SU-DHL-6 (cell line): Measurements from ENCODE around the gene POLRMT.

Experiments used
- H2AFZ ChIP-seq: fragments of 200-600 bp; sonication (generic); 2 replicates; pipeline ENCODE4 v1.6.1; 2014; ENCODE audit warnings: low read depth, mild to moderate bottlenecking, moderate library complexity, mixed read lengths, antibody characterized with exemption, low read length; ENCODE audit not compliant: severe bottlenecking
- H3F3A ChIP-seq: fragments of 200-600 bp; shearing (Covaris generic); 2 replicates; pipeline ENCODE4 v1.6.0; 2016; ENCODE audit warnings: antibody characterized with exemption, mild to moderate bottlenecking; ENCODE audit not compliant: insufficient read depth
- H3K27ac ChIP-seq: fragments of 200-600 bp; sonication (generic); 2 replicates; pipeline ENCODE4 v1.5.1; 2016; ENCODE audit warnings: low read depth, mild to moderate bottlenecking, low read length, moderate library complexity, mixed read lengths
- H3K27me3 ChIP-seq: fragments of 200-600 bp; sonication (generic), shearing (Covaris generic); 2 replicates; pipeline ENCODE4 v1.6.0; 2014; ENCODE audit warnings: mild to moderate bottlenecking, low read length
- H3K36me3 ChIP-seq: fragments of 200-600 bp; sonication (generic); 2 replicates; pipeline ENCODE4 v1.6.1; 2014; ENCODE audit warnings: mild to moderate bottlenecking, low read length, mixed read lengths
- H3K4me2 ChIP-seq: fragments of 300-600, 200-600 bp; shearing (Covaris generic), sonication (generic); 2 replicates; pipeline ENCODE4 v1.6.0; 2014; ENCODE audit warnings: low read length, low read depth, mild to moderate bottlenecking; ENCODE audit not compliant: poor library complexity, severe bottlenecking
- H3K4me3 ChIP-seq: fragments of 200-600 bp; sonication (generic); 2 replicates; pipeline ENCODE4 v1.5.1; 2014; ENCODE audit warnings: antibody characterized with exemption, low read length, mild to moderate bottlenecking, mixed read lengths; ENCODE audit not compliant: insufficient read depth, poor library complexity, severe bottlenecking
- H3K79me2 ChIP-seq: fragments of 200-600 bp; sonication (generic); 2 replicates; pipeline ENCODE4 v1.6.1; 2014; ENCODE audit warnings: mild to moderate bottlenecking, low read length, moderate library complexity; ENCODE audit not compliant: insufficient read depth
- H3K9ac ChIP-seq: fragments of 200-600 bp; sonication (generic); 2 replicates; pipeline ENCODE4 v1.7.0; 2014; ENCODE audit warnings: mild to moderate bottlenecking, low read length
- H3K9me2 ChIP-seq: fragments of 200-600 bp; sonication (generic); replicated peaks from 2 replicates; pipeline ENCODE4 v1.6.1; 2014; ENCODE audit warnings: low read length; ENCODE audit not compliant: insufficient read depth
- H3K9me3 ChIP-seq: fragments of 200-600 bp; sonication (generic); 2 replicates; pipeline ENCODE4 v1.6.1; 2014; ENCODE audit warnings: low read length, mixed read lengths; ENCODE audit not compliant: insufficient read depth
- H4K20me1 ChIP-seq: fragments of 200-600 bp; sonication (generic); 2 replicates; pipeline ENCODE4 v1.6.1; 2014; ENCODE audit warnings: low read depth, mild to moderate bottlenecking, antibody characterized with exemption, low read length, moderate library complexity, mixed read lengths
- CTCF ChIP-seq: fragments of 200-600 bp; sonication (generic); IDR thresholded peaks from one replicate; pipeline ENCODE4 v1.5.1; 2017; ENCODE audit warnings: antibody characterized with exemption, mild to moderate bottlenecking, low read length, moderate library complexity; ENCODE audit not compliant: insufficient read depth, poor library complexity, severe bottlenecking
- EZH2phosphoT487 ChIP-seq: fragments of 200-600 bp; sonication (generic), shearing (Covaris generic); conservative IDR thresholded peaks from 2 replicates; pipeline ENCODE4 v1.6.1; 2018; ENCODE audit warnings: mild to moderate bottlenecking, antibody characterized with exemption, low read length, moderate library complexity, mixed read lengths

The POLRMT gene

GRCh38 chr19:677601-678436 is 44.5 kb upstream of the POLRMT start:
- Histone ChIP-seq H3K36me3 (no peaks in the 10 kb centered on the region), H3K79me2 (no peaks in the 10 kb centered on the region), H3K4me3 (no peak overlapping the region), H3K9ac (no peak overlapping the region), H3F3A (0 out of 2 replicates have a peak, but pooled peaks cover 9% of the 10 kb centered on the region), H3K27me3 (no peaks in the 10 kb centered on the region), H3K27ac (no peak overlapping the region), H3K9me3 (no peaks in the 10 kb centered on the region), H3K9me2 (no peaks in the 10 kb centered on the region), H3K4me2 (no peak overlapping the region), H4K20me1 (no peaks in the 10 kb centered on the region), H2AFZ (no peak overlapping the region)
- TF ChIP-seq CTCF (no peak), EZH2phosphoT487 (no peak)

- no peaks in the 10 kb centered on the region for H3K36me3 ChIP-seq
- H3K9ac ChIP-seq = no peak overlapping the region
- no peaks in the 10 kb centered on the region for H3K27me3 ChIP-seq
- TF ChIP-seq EZH2phosphoT487 (no peak), CTCF (no peak)
- no peak overlapping the region for H3K4me3 ChIP-seq
- H4K20me1 ChIP-seq = no peaks in the 10 kb centered on the region
- H3K27ac ChIP-seq = no peak overlapping the region
- H3K9me3 ChIP-seq = no peaks in the 10 kb centered on the region
- 0 out of 2 replicates have a peak, but pooled peaks cover 9% of the 10 kb centered on the region for H3F3A ChIP-seq
- H2AFZ ChIP-seq = no peak overlapping the region
- no peaks in the 10 kb centered on the region for H3K9me2 ChIP-seq
- no peaks in the 10 kb centered on the region for H3K79me2 ChIP-seq
- no peak overlapping the region for H3K4me2 ChIP-seq
Measured at GRCh38 chr19:677201-677600, 43.9 kb upstream of the POLRMT start.

- no peaks in the 10 kb centered on the region for H3K9me2 ChIP-seq
- no peak within 1 kb of the TSS for H2AFZ ChIP-seq
- no peak within 1 kb of the TSS for H3K4me2 ChIP-seq
- no peaks in the 10 kb centered on the region for H3K79me2 ChIP-seq
- no peaks in the 10 kb centered on the region for H3K9me3 ChIP-seq
- H4K20me1 ChIP-seq = no peaks in the 10 kb centered on the region
- no peak for TF ChIP-seq EZH2phosphoT487
- TF ChIP-seq CTCF = no peak
- no peak within 1 kb of the TSS for H3K9ac ChIP-seq
- H3K27ac ChIP-seq = no peak within 1 kb of the TSS
- H3K27me3 ChIP-seq = no peaks in the 10 kb centered on the region
- H3K4me3 ChIP-seq = no peak within 1 kb of the TSS
- no peaks in the 10 kb centered on the region for H3K36me3 ChIP-seq
- 0 out of 2 replicates have a peak, but pooled peaks cover 9% of the 10 kb centered on the region for H3F3A ChIP-seq
Measured at GRCh38 chr19:676339-677105, 43.2 kb upstream of the POLRMT start, which contains the start of gene FSTL3. TSS of gene FSTL3 (plus strand) at chr19:676392. CDS start at chr19:676424, 32 bp downstream.
